HG03135 (cell line): ENCODE measurements around the gene PSMA3.

Experiments used
- ATAC-seq: cut with Tn5 transposase; IDR thresholded peaks from one replicate; pipeline ENCODE4 v1.9.1; 2021; ENCODE audit warnings: mild to moderate bottlenecking, moderate library complexity; ENCODE audit not compliant: unreplicated experiment

The PSMA3 gene

DNA sequence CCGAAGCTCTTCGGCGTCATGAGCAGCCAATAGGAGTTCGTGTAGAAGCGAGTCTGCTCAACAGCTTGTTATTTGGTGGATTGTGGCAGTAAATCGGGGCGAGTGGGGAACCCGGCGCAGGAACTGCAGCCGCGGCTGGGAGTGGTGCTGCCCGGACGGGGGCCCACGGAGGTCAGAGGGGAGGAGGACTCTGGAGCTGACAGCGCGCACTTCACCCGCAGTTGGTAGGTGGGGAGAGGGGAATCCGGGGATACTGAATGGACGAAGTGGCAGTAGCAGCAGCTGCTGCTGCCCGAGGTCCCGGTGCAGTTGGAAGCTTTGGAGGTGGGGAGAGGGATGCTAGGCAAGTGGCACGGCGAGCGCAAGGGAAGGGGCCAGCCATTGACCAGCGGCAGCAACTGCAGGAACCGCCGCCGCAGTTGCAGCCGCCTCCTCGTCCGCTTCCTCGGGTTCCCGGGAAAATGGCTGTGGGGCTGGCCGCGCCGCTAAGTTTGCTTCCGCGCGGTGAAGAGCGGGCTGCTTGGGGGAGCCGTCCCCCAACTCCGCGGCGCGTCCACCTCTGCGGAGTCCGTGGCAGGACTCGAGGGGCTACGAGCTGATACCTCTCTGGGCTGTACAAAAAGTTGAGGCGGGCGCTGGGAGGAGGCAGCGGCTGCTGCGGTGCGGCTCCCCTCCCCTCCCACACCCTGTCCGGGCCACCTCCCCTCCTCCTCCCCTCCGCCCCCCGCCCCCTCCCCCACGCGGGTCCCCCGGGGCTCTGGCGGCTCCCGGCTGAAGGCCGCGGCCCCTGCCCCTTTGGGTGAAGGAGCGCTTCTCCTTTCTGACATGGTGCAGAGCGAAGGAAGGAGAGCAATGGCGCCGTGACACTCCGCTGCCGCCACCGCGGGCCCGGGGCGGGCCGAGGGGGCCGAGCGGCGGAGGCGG is 54.1 kb downstream of the PSMA3 start, which contains the start of gene ARID4A:
Gene ARID4A (plus strand): TSS at position 79 of the 924 bp plus-strand sequence. CDS start 1,300 bp downstream, outside the sequence.
- no peak for ATAC-seq

DNA sequence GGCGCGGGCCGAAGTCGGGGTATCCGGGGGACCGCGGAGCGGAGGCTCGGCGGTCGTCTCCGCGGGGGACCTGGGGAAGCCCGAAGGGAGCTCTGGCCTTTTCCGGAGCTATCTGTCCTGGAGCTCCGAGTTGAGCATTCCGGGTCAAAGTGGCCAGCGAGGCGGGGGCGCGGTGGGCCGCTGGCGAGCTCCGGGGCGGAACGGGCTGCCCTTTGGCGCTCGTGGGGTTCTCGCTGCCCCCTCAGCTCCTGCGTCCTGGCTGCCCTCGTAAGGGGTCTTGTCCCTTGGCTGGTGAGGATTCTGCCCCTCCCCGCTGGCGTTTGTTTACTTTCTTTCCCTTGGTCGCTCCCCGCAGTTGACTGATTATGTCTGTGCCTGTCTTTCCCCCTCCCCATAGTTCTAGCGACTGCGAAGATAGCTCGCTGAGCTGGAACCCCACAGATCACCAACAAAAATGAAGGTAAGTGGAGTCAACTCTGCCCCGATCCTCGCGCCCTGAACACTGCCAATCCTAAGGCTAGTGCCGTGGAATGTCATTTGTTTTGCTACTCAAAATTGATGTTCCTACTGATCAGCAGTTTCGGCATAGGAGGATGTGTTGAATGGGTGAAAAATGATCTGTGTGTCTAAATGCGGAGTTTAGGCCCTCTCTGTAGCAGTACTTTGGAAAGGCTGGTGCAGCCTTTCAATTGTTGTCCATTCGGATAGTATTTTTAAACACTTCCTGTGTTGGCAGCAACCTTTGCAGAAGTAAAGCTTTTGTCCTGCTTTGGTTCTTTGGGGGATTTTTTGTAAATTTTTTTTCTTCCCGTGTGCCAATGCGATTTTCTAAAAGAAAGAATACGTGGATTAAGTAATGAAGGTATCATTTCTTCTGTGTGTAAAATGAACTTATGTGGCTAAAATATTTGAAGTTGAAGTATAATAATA is 55.0 kb downstream of the PSMA3 start:
- no peak for ATAC-seq

DNA sequence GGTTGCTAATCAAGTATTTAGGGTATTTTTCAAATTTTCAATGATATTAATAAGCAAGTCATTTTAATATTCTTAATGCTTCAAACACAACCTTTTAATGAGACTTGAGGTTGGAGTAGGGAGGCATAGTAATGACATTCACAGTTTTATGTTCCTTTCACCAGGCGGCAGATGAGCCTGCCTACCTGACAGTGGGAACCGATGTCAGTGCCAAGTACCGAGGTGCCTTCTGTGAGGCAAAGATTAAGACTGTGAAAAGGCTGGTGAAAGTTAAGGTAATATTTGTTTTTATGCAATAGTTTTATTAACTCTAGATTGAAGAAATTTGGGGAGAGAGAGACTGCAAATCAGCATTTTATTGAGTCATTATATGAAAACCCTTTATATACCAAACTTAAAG is 56.8 kb downstream of the PSMA3 start:
- no peak for ATAC-seq

DNA sequence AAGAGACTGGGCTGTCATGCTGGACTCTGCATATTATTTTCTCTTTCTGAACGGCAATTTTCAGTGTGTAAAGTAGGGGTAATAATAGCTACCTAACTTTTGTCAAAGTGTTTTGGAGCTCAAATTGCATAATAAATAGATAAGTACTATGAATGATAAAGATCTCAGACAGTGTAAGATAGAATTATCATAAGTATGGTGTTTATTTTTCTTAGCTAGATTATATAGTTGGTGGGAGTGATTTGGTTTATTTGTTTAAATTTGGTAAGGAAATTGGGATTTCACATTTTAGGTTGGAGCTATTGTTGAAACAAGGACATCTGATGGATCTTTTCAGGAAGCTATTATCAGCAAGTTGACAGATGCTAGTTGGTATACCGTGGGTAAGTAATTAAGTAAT is 61.1 kb downstream of the PSMA3 start:
- no peak for ATAC-seq

DNA sequence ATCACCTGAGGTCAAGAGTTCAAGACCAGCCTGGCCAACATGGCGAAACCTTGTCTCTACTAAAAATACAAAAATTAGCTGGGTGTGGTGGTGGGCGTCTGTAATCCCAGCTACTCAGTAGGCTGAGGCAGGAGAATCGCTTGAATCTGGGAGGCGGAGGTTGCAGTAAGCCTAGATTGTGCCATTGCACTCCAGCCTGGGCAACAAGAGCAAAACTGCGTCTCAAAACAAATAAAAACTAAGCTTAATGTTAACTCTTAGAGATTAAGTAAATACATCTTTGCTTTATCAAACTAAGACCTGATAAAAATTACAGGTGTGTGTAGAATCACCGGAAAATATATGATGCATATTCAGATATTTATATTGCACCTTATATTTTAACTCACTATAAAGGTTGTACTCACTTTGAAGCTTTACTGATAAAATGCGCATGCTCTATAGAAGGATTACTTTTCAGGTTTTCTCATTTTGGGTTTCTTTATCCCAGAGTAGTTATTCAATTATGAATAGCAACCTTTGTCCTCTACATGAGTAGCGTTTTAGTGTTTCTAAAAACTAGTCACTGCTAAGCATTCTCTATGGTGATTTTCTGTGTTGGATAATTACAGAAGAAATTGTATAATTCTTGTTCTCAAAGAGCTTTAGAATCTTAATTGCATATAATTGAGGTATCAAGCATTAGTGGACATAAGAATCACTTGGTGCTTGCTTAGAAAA is 63.1 kb downstream of the PSMA3 start:
- no peak for ATAC-seq

DNA sequence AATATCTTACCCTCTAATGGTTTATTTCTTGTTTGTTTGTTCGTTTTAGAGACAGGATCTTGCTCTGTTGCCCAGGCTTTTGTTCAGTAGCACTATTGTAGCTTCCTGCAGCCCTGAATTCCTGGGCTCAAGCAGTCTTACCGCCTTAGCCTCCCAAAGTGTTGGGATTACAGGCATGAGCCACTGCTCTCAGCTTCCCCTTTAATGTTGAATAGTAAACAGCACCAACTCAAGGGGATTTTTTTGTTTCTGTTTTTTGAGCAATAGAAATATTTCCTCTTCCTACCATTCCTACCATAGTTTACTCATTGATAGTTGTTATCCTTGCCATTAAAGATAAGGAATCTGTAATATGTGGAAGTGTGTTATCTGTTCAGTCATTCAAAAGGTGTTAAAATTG is 64.4 kb downstream of the PSMA3 start:
- no peak for ATAC-seq

DNA sequence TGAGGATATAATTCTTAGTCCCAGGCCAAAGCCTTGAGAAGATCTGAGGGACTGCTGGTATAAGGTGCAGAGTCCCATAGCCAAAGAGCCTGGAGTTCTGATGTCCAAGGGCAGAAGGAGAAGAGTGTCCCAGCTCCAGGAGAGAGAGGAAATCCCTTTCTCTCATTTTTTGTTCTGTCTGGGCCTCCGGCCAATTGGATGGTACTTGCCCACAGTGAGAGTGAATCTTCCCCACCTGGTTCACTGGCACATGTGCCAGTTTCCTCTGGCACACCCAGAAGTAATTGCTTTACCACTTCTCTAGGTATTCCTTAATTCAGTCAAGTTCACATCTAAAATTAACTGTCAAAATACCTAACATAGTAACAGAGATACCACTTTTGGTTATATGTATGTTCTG is 69.1 kb downstream of the PSMA3 start:
- no peak for ATAC-seq

DNA sequence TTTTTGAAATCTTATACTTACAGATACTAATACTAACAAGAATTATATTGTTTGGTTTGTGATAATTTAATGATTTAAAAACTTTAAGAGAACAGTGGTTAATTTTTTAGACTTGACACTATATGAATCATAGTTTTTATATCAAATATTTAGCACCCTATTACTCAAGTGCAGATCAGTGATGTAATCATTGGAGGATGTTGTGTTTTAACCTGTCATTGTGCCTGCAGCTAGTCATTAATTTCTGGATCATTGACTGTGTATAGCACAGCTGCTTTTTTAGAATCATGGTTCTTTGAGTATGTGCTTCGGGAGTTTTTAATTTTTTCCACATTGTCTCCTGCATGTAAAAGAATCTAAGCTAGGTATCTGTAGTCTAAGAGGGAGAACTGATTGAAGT is 71.0 kb downstream of the PSMA3 start:
- ATAC-seq, result no peak
